GM18867 (cell line): ENCODE data around the gene LIN54.
A peak's percentile ranks its signal among the peaks of the same experiment; 100 is the strongest.
"Not testable (repeated sequence)": the region's sequence is repeated elsewhere in the genome, so short reads cannot be mapped to it uniquely, and the experiment has no call there.

Source experiments
- ATAC-seq: cut with Tn5 transposase; IDR thresholded peaks from one replicate; pipeline ENCODE4 v1.9.1; 2021; ENCODE audit warnings: mild to moderate bottlenecking, moderate library complexity; ENCODE audit not compliant: unreplicated experiment

LIN54 gene

GRCh38 chr4:83012687-83013419 lies 2.2 kb upstream of the LIN54 start:
- ATAC-seq = peak; percentile 84

GRCh38 chr4:83012200-83012686 lies 1.6 kb upstream of the LIN54 start:
- ATAC-seq = peak; percentile 7

GRCh38 chr4:83011689-83012199 lies 1.1 kb upstream of the LIN54 start:
- no peak for ATAC-seq

- no peak for ATAC-seq
Observed at GRCh38 chr4:83010111-83010521, 507 bp downstream of the LIN54 start.

GRCh38 chr4:83009529-83009928 lies 1.1 kb downstream of the LIN54 start:
- ATAC-seq = no peak

- ATAC-seq = not testable (repeated sequence)
Observed at GRCh38 chr4:83003044-83003791, 7.4 kb downstream of the LIN54 start.

GRCh38 chr4:83002329-83002728 lies 8.3 kb downstream of the LIN54 start:
- no peak for ATAC-seq

- no peak for ATAC-seq
Observed at GRCh38 chr4:82998898-82999297, 11.7 kb downstream of the LIN54 start.

- no peak for ATAC-seq
Observed at GRCh38 chr4:82994834-82995233, 15.8 kb downstream of the LIN54 start.

- peak; percentile 91 for ATAC-seq
Observed at GRCh38 chr4:82989575-82990429, 20.8 kb downstream of the LIN54 start.

GRCh38 chr4:82988323-82988832 lies 22.2 kb downstream of the LIN54 start:
- ATAC-seq = no peak

GRCh38 chr4:82987519-82987918 lies 23.1 kb downstream of the LIN54 start:
- ATAC-seq = not testable (repeated sequence)

- ATAC-seq = no peak
Observed at GRCh38 chr4:82984459-82984858, 26.2 kb downstream of the LIN54 start.

GRCh38 chr4:82983444-82983843 lies 27.2 kb downstream of the LIN54 start:
- no peak for ATAC-seq

- no peak for ATAC-seq
Observed at GRCh38 chr4:82981138-82981537, 29.5 kb downstream of the LIN54 start.

GRCh38 chr4:82975792-82976191 lies 34.8 kb downstream of the LIN54 start:
- ATAC-seq = no peak

GRCh38 chr4:82969414-82969813 lies 41.2 kb downstream of the LIN54 start:
- no peak for ATAC-seq

GRCh38 chr4:82968972-82969371 lies 41.7 kb downstream of the LIN54 start:
- ATAC-seq = no peak

- no peak for ATAC-seq
Observed at GRCh38 chr4:82965763-82966162, 44.9 kb downstream of the LIN54 start.

- no peak for ATAC-seq
Observed at GRCh38 chr4:82957045-82957444, 53.6 kb downstream of the LIN54 start.

GRCh38 chr4:82954212-82954611 lies 56.4 kb downstream of the LIN54 start:
- no peak for ATAC-seq
